NCI-H2029 (cell line): ENCODE data around the gene SLC38A10.
A peak's percentile ranks its signal among the peaks of the same experiment; 100 is the strongest.
"Not testable (repeated sequence)": the region's sequence is repeated elsewhere in the genome, so short reads cannot be mapped to it uniquely, and the experiment has no call there.

Experiments
- DNase-seq: peaks from one replicate; lab custom pipeline; 2025; lab: John Stamatoyannopoulos, UW

The SLC38A10 gene

DNA sequence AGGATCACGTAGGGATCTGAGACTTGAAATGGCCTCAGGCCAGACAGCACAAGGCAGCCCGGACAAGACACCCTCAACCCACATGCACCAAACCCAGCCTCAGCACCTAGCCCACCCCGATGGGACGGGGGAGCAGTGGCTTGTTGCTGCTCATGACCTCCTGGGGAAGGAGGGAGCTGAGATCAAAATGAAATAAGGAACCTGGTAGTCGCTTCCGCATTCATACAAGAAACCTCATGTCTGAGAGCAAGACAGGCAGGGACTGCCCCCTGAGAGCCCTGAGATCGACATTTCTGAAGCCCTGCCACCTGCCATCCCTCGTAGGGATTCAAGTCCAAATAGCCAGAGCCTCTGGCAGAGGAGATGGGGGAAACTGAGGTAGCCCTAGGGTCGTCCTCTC is 66.7 kb downstream of the SLC38A10 start:
- no peak for DNase-seq

DNA sequence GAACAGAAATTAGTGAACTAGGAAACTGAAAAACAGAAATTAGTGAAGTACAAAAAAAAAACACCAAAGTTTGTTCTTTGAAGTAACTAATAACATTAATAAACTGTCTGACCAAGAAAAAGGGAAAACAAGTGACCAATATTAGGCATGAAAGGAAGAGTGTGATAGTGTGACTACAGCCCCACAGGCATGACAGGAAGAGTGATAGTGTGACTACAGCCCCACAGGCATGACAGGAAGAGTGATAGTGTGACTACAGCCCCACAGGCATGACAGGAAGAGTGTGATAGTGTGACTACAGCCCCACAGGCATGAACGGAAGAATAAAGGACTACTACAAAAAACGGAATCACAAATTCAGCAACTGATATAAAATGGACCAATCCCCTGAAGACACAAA is 67.5 kb downstream of the SLC38A10 start:
- not testable (repeated sequence) for DNase-seq

DNA sequence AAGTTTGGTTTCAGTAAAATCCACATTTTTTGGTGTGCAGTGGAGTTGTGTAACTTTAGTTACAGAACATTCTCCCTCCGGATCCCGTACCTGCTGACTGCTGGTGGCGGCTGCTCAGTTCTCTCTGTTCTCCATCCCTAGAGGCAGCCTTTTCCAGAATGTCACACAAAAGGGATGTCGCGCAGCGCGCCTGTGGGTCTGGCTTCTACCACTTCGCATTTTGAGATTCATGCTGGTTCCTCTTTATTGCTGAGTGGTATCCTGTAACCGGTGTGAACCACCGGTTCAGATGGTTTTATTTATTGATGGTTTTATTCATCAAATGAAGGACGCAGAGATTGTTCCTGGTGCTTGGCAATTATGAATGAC is 71.4 kb downstream of the SLC38A10 start:
- DNase-seq = no peak

DNA sequence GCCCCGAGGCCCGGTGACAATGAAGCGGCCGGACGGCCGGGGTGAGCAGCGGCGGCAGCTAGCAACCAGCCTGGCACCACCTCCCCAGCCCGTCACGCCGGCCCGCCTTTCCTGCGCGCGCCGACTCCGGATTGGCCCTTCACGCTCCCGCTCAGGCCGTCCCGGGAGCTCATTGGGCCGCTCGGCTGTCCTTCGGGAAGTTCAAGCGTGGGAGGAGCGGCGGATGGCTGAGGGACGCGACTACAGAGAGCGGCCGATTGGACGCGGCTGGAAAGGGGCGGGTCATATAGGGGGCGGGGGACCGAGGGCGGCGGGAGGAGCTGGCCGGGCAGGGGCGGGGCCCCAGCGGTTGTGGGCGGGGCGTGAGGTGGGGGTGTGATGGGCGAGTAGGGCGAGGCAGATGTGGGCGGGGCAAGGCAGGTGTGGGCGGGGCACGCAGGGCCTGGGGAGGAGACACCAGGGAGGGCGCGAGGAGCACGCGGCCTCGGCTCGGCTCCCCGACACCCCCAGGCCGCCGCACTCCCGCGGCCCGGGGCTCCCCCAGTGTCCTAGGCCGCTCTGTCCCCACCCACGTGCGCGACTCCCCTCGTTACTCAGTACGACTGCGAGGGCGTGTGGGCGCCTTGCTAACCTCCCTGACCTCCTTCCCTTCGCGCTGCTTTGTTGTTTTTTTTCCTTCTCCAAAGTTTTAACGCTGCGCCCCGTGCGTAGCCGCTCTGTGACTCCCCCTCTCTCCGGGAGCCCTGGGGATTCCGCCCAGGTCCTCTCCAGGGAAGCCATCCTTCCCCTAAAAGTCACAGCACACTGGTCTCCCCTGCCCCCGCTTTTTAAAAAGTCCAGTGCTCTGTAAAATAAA is 72.0 kb downstream of the SLC38A10 start, which contains the start of gene CEP131:
Gene CEP131 (minus strand): TSS at position 60 of the 856 bp plus-strand sequence. CDS start 2,909 bp downstream, outside the sequence.
- DNase-seq = peak; percentile 95

DNA sequence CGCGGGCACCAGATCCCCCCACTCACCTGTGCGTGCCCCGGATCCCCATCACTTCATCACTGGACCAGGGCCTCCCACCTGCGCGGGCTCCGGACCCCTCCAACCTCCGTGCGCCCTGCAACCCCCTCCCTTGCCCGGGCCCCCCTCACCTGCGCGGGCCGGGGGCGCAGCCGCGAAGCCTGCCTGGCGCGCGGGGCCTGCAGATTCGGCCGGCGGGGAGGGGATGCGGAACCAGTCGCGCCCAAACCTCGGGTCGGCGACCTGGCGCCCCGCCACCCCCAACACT is 72.5 kb downstream of the SLC38A10 start:
- no peak for DNase-seq

DNA sequence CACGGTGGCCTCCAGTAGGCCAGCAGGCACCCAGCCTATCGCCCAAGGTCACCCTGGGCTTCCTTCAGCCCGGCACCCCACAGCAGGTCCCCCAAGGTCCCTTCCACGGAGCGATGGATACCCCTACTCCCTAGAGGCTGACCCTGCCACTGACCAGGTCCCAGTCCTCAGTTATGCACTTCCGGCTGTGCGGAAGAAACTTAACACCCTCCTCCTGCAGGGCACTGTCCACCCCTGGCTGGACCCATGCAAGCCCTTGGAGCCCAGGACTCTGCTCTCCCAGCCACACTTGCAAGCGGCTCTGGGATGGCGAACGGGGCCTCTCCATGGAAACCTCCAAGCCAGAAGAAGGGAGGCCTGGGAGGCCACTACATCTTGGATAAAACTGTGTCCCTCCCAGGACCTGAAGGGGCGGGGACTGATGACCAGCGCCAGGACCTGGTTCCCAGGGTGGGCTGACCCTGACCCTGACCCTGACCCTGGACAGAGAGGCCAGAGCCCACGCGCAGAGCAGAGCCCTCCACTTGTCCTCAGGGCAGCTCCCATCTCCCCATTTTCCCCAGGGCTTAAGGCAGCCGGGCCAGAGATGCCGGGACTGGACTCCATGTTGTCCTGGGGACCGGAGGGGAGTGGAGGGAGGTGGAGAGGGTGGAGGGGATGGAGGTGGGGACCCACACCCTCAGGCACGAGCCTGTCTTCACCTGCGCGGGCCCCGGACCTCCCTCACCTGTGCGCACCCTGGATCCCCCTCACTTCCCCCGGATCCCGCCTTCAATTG is 73.1 kb downstream of the SLC38A10 start:
- DNase-seq = no peak

DNA sequence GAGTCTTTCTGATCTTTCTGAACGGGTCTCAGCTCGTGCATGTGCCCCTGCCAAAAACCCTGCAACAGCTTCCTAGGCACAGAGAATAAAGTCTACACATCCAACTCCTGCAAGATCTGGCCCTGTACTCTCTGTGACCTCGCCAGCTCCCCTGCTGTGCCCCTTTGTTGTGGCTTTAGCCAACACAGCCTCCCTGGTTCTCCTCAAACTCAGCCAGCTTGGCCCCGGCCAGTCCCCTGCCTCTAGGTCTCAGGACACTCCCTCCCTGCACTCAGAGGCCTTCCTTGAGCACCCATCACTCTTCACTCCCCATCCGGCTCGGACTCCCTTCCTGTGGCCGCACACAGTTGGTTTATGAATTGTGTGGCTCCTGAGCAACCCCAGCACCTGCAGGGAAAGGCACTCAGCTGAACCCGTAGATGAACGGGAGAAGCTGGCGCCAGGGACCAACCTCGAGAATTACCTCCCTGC is 73.7 kb downstream of the SLC38A10 start:
- no peak for DNase-seq

DNA sequence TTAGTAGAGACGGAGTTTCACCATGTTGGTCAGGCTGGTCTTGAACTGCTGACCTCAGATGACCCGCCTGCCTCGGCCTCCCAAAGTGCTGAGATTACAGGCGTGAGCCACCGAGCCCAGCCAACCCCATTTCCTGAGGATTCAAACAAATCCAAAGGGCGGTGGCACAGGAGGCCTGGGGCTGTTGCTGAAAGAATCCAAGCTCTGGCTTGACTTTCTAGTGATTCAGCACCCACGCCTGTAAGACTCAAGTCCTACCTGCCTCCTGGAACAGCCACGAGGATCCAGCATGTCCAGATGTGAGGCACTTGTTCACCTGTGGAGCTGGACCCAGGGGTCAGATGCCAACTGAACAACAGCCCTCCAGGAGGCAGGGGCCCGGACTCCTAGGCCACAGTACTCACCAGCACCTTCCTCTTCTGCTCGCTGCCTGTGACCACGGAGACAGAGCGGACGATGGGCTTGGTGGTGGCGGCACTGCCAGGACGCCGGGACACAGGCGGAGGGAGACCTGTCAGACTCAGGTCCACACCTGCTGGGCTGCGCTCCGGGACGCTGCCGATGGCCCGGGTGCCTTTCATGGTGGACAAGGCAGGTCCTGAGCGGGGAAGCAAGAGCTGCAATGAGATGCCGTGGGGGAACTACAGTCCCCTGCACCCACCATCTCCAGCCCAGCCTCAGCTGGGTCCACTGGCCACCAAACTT is 75.5 kb downstream of the SLC38A10 start:
- DNase-seq = no peak

DNA sequence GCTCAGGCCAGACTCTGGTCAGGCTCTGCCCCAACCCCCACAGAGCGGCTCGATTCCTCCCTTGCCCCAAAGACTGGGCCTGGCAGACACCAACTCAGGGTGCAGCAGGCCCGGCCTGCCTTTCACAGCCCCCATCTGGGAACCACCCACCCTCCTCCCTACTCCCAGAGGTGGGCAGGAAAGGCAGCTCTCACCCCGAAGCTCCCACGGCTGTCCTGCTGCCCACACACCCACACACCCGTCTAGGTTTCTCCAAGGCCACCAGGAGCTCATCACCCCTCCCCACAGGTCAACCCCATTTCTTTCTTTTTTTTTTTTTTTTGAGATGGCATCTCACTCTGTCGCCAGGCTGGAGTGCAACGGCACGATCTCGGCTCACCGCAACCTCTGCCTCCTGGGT is 76.1 kb downstream of the SLC38A10 start:
- no peak for DNase-seq

DNA sequence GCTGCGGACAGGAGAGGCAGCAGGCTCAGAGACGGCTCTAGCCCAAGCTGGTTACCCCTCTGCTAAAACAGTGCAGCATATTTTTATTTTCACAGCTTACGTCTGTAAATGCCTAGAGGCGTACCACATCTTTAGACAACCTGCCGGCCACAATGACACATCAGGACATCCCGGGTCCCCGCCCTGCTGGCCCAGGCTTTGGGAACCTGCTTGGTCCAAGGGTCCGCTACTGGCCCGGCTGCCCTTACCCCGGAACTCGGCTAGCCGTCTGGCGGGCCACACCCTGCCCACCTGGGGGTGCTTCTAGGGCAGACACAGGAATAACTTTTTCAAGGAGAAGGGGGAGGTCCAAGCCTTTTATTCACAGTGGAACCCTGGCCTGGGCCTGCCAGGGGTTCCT is 76.6 kb downstream of the SLC38A10 start:
- DNase-seq = no peak

DNA sequence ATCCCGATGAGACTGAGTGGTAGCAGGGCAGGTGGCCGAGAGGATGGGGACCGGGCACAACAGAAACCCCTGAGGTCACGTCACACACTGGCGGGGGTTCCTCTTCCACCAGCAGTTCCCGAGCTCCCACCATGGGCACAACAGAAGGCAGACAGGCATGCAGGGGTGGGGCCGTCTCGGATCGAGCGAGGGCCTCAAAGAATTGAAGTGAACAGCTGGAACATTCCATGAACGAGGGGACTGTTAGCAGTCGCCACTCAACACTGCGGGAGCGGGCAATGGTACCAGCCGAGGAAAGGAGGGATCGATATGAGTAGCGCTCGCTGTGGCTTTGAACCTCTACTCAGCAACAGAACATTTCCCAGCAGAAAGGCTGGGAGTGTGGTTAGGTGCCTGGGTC is 77.6 kb downstream of the SLC38A10 start:
- DNase-seq = no peak

DNA sequence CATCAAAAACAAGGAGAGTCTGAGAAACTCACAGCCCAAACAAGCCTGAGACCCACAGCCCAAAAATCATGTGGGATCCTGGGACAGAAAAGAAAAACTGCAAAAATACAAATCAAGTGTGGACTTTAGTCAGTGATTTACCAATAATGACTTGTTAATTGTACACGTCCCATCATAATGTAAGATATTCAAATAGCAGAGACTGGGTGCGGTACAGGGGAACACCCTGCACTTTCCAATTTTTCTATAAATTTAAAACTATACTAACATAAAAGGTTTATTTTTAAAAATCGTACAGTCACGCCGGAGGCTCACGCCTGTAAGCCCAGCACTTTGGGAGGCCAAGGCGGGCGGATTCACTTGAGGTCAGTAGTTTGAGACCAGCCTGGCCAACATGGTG is 81.1 kb downstream of the SLC38A10 start:
- no peak for DNase-seq

DNA sequence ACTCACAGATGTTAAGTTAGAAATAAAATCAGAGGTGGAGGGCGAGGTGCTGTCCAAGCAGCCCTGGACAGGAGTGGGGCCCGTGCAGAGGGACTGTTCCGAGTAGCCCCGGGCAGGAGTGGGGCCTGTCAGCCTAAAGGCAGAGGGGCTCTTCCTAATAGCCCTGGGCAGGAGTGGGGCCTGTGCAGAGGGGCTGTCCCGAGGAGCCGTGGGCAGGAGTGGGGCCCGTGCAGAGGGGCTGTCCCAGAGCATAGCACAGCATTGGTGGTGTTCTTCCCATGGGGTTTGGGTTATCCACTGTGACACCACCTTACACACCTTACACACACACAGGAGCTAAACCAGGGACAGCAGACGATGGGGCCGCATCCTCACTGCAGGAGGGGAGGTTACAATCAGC is 82.7 kb downstream of the SLC38A10 start:
- DNase-seq = no peak

DNA sequence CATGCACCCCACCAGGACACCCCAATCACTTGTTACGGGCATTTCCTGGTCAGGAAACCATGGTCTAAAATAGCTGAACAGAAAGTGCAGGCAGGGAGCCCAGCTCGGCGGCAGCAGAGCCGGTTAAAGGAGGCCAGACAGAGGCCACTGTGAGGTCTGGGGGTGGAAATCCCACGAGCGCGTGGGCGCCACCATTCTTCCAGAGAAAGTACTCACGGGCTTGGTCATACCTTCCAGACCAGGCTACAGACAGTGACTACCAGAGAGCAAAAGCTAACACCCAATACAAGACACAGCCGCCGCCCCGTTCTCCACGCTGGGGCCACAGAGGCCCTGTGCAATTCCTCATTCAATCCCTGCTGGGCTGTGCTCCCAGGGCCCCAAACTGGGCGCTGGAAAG is 84.2 kb downstream of the SLC38A10 start:
- no peak for DNase-seq

DNA sequence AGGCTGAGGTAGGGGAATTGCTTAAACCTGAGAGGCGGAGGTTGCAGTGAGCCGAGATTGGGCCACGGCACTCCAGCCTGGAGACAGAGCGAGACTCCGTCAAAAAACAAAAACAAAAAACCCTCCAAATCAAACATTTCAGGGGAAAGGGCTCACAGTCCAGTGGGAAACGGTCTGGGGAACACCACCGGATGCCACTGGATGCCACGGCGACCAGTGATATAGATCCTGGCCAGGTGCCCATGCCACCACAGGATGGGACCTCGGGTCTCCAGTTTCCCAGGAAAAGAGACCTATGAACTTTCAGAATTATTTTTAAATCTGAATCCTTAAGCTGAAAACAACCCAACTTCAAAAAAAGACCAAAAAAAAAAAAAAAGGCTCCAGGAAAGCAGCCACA is 84.6 kb downstream of the SLC38A10 start:
- no peak for DNase-seq

DNA sequence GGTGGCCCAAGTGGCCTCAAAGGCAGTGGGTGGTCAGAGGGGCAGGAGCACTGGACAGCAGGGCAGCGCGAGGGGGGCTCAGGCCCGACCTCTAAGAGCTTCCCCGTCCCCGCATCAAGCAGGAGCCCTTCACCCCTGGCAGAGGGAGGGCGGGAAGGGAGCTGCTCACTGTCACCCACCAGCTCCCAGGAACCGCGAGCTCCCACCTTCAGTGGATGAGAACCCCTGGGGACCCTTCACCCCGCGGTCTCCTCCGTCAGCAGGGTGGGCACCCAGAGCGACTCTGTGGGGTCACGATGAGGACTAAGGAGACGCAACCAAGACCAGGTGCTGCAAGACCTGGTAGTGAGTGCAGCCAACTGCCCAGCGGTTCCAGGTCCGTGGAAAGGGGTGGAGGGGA is 86.0 kb downstream of the SLC38A10 start:
- no peak for DNase-seq

DNA sequence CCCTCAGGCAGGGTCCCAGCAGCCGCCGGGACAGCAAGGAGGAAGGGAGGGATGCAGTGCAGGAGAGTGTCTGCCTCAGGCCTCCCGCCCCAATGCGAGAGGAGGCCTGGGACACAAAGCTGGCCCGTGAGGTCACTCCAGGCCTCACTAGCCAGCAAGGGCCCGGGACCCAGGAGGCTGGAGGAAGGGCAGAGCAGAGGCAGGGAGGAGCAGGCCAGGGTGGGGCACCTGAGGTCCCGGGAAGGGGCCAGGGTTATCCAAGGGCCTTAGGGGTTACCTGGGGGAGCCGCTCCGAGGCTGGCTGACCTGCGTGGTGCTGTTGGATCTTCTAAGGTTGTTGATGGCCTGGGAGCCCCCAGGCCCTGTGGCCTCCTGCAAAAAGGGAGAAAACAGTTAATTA is 86.5 kb downstream of the SLC38A10 start:
- no peak for DNase-seq

DNA sequence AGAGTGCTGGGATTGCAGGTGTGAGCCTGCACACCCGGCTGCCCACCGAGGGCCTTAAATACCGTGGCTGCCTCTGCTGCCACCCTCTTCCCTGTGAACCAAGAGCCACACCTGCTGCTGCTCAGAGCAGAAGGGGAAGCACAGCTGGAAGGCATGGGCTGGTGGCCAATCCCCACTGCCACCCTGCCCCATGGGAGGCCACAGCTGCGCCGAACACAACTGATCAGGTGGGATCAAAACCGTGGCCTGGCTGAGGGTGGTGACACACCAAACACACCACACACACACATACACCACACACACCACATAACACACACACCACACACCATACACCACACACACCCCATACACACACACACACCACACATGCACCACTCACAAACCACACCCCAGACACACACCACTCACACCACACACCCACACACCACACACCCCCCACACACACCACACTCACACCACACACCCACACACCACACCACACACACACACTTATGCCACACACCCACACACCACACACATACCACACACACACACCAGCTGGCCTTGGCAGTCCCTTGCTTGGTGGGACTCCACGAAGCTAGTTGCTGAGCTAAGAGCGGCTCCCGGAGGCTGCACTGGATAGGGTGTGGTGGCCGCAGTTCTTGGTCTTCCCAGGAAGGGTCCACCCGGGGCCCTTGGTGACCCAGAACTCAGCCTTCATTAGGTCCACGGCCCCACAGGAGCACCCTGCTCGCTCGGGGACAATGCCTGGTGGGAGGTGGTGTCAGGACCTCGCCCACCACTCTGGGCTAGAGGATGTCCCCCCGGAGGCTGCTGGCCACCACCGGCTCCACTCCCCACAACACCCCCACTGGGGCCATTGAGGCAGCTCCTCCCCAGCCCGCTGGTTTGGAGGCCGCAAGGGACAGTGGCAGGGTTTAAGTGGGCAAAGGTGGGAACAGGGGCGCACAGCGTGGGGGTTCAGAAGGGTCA is 87.2 kb downstream of the SLC38A10 start:
- no peak for DNase-seq

DNA sequence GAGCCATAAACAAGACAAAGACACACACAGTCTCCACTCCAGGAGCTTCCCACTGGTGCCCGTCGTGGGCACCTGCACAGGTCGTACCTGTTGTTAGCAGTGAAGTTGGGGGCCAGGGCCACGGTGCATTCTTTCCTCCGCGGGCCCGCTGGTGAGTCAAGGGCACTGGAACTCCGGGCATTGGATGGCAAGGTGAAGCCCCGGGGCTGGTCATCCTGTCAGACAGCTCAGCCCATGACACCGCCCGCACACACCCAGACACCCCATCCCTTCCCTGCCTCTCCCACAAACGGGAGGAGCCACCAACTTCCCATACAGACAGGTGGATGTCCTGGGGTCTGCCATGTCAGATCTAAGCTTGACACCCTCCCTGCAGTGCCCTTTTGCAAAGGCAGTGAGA is 88.5 kb downstream of the SLC38A10 start:
- no peak for DNase-seq

DNA sequence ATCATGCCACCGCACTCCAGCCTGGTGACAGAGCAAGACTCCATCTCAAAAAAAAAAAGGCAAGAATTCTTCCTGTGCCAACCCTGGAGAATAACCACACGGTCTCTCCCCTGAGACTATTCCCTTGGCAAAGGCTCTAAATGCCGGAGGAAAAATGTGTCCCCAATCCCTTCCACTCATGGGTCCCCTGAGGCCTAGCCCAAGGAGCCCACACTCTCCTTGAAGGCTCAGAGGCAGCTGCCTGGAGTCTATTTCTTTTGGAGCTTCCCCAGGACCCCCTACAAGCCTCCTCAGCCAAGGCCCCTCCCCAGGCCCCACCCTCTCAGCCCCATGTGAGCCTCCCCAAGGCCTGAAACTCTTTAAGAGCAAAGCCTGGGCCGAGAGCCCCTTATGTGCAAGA is 88.9 kb downstream of the SLC38A10 start:
- DNase-seq = no peak

DNA sequence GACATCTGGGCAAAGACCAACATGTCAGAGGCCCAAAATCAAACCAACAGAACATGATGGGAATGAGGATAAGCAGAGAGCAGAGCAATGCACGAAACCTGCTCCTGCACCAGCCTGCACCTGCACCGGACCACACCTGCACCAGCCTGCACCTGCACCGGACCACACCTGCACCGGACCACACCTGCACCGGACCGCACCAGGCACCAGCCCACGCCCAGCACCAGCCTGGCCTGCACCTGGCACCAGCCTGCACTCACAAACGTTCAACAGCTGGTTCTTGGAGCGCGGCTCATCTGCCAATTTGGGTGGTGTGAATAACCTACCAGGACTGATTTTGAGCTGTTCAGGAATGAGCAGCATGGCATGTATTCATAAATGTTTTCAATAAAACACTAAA is 90.5 kb downstream of the SLC38A10 start:
- no peak for DNase-seq

DNA sequence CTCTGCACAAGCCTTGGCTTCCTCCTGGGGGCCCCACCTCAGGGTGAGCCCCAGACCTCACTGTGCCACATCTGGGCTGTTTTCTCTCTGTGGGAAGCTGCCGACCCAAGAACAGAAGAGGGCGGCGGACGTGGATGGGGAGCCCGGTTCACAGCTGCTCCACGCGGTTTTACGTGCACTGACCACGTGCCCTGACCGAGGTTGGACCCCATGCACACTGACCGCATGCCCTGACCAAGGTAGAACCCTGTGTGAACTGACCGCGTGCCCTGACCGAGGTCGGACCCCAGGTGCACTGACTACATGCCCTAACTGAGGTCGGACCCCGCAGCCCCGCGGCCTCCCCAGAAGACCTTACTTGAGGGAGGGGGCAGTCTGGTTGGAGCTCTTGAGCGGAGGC is 92.0 kb downstream of the SLC38A10 start:
- no peak for DNase-seq
